HS-5 (cell line): ENCODE data around the gene UNKL.

Experiments
- DNase-seq: peaks from one replicate; pipeline ENCODE4 v3.0.0-alpha.2; 2012; ENCODE audit warnings: low read depth

The UNKL gene

DNA sequence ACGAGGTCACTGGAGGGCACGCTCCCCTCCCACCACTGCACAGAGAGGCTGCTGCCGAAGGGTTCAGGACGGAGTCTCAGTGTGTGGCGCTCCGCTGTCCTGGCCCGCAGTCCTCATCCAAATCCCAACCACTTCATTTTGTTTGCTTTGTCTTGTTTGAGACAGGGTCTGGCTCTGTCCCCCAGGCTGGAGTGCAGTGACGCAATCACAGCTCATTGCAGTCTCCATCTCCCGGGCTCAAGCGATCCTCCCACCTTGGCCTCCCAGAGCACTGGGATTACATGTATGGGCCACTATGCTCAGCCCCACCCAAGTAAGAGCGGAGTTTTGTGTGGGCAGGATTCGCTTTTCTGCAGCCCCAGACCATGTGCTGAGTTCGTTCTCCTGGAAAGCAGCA is 12.7 kb downstream of the UNKL start:
- DNase-seq = no peak

DNA sequence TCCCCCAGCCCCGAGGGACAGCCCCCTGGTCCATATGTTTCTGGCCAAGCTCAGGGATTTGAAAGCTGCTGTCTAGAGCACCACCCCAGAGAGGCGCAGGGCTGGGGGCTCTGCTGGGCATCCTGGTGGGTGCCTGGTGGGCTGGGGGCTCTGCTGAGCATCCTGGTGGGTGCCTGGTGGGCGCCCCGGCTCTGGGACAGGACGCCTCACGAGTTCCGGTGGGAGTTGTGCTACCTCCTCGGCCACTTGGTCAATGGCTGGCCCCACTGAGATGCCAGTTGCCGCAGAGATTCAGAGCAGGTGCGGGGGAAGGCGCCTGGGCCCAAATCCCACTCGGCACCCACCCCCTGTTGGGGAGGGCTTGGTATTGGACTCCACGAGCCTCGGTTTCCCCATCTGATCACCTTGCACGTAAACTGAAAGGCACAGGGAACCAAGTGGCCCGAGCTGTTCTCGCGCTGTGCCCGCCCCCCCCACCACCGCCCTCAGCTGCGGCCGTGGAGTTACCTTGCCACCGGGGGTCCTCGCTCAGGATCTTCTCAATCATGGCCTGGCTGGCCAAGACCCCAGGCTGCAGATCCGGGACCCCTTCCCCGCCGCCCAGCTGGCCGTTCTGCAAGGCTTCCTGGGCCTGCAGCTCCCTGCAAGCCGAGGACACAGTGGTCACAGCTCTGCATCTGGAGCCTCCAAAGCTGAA is 13.3 kb downstream of the UNKL start:
- no peak for DNase-seq

DNA sequence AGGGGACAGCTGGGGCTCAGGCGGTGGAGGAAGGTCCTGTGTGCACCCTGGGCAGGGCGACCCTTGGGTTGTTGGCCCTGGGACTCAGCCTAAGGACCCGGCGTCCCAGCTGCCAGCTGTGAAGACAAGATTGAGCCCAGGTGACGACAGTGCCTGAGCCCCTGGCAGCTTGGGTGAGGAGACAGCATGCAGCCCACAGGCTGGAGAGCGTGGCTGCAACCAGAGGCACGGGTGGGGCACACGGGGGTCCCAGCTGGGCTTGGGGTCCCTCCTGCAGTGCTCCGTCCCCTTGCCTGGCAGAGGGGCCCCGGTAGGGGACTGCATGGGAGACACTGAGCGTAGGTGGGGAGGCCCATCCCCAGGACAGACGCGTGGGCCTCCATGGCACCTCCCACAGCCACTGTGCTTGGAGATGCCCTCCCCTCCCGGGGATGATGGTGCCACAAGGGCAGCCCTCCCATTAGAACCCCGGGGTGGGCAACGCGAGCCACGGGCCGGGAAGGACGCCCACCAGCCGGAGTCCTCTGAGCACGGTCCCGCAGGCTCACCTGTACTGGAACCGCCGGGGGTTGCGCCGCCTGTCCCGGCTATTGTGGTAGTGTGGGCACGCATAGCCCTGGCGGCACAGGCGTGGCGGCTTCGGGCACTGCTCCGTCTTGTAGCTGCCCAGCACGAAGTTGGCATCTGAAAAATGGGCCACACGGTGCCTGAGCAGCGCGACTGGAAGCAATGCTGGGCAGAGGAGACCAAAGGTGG is 15.5 kb downstream of the UNKL start:
- DNase-seq = no peak

DNA sequence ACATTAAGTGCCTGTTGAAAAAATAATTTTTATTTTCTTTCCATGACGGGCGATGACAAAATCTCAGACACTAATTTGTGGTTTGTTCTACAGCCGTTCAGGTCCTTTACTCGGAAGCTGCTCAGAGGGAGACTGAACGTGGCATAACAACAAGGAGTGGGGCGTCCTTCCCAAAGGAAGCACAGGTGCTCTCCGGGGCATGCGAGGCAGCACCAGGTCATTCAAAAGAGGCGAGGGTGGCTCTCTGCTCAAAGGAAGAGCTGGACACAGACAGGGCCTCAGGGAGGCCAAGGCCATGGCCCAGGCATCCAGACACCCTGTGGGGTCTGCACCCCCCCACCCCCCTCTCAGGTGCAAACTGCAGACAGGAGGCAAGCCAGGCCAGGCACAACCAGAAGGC is 16.2 kb downstream of the UNKL start:
- DNase-seq = no peak

DNA sequence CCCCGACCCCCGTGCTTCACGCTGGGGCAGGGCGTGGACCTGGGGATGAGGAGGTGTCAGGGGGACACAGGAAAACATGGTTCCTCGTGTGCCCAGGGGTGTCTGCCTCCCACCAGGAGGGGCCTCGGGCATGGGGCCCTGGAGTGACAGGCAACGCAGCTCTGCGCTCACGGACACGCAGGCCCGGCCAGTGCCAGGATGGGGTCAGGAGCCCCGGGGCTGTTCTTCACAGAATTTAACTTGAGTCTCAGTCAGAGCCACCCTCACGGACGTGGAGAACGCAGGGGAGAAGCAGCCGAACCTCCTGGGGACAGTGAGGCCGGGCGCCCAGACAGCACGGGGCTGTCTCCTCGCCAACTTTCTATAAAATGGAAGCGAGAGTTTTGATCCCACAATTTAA is 16.7 kb downstream of the UNKL start:
- DNase-seq = no peak

DNA sequence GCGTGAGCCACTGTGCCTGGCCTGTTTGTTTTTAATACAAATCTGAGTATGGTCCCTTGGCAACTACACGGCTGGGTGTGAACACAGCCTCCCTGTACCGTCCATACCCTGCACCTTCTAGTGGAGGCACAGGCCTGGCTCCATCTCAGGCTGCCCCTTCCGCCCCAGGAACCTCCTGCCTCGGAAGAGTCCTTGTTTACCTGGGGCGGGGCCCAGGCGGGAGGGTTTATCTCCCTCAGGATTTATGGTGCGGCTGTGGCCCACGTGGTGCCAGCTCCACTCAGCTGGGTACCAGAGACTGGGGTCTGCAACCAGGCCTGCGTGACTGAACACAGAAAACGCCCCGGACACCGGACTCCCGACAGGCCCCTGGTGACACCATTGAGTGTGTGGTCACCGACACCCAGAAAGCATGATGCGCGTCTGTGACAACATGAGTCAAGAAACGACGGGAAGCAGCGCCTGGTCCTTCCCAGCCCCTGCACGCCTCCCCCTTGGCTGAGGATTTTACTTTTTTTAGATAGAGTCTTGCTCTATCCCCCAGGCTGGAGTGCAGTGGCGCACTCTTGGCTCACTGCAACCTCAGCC is 19.0 kb downstream of the UNKL start:
- no peak for DNase-seq

DNA sequence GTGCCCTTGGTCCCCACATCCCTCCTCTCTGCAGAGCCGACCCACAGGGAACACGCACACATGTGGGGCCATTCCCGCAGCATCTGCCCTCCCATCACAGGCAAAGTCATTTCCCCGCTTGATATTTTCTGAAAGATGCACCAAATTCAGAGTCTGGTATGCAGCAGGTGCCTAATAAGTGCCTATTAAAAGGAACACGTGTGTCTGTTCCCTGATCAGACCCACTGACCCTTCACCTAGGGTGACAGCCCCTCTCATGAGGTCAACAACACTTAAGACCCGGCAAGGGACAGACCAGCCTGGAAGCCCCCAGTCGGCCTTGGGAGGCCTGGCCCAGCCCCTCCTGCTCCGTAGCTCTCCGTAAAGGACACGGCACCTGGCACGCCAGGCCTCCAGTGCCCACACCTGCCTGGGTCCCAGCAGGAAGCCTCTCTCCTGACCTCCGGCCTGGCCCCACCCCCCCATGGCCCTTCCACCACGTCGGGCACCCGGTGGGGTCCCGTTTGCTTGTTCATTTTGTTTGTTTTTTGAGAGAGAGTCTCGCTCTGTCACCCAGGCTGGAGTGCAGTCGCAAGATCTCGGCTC is 20.0 kb downstream of the UNKL start:
- DNase-seq = no peak

DNA sequence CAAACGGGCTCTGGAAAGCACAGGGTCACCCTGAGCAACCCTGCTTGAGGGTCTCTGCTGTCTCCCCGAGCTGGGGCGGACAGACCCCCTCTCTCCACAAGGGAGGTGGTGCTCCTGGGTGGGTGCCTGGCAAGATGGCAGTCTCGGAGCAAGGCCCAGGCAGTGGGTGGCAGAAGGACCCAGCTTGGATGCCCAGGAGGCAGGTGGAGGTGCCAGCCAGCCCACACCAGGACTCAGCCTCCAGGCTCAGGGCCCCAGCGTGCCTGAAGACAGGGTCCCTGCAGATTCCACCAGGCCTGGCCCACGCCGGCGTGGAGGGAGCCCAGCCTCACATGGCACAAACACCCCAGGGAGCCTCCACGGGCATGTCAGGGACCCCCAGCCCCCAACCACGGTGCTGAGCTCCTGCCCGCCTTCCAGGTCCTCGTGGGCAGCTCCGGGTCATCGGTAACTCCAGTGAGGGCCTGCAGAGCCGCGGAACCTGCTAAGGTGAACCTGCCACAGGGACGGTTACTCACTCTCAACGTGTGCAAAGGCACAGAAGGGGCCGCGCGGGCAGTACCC is 20.8 kb downstream of the UNKL start:
- DNase-seq = no peak

DNA sequence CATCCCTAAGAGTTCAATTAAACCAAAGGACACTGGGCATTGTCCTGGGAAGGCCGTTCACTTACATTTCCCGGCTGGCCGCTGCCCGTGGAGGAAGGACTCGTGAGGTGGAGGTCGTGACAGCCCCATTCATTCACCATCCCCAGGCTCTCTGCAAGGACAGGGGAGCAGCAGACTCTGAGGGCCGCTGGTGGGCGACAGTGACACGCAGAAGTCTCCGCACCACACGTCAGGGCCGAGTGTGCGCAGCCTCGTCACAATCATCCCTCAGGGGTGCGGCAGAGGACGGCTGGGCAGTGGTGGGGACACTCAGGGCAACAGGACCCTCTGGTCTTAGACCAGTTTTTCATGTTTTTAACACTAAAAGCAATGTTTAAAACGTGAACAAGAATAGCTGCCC is 21.7 kb downstream of the UNKL start:
- DNase-seq = no peak

DNA sequence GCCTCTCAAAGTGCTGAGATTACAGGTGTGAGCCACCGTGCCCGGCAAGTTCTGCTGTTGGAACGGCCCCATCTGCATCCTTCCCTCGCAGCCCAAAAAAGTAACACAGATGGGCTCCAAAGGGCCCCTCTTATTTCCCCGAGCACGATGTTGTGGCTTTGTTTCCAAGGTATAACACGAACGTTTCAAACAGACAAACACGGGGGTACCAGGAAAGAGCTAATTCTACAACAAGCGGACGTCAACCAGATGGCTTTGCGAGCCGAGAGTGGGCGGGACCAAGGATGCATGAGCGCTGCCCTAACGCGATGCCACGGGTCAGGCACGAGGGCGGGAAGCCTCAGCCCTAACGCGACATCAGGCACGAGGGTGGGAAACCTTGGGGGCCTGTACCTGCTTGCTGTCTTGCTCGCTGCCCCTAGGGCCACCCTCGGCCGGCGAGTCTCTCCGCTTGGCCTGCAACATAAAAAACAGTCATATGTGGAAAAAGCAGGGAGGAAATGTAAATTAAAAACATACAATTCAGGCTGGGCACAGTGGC is 24.2 kb downstream of the UNKL start:
- no peak for DNase-seq

DNA sequence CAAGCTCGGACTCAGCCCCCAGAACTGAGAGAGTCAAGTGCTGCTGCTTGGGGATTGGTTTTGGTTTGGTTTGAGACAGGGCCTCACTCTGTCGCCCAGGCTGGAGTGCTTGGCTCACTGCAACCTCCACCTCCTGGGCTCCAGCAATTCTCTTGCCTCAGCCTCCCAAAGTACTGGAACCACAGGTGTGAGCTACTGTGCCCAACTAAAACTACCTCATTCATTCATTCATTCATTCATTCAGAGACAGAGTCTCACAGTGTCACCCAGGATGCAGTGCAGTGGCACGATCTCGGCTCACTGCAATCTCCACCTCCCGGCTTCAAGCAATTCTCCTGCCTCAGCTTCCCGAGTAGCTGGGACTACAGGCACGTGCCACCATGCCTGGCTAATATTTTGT is 24.7 kb downstream of the UNKL start:
- DNase-seq = no peak

DNA sequence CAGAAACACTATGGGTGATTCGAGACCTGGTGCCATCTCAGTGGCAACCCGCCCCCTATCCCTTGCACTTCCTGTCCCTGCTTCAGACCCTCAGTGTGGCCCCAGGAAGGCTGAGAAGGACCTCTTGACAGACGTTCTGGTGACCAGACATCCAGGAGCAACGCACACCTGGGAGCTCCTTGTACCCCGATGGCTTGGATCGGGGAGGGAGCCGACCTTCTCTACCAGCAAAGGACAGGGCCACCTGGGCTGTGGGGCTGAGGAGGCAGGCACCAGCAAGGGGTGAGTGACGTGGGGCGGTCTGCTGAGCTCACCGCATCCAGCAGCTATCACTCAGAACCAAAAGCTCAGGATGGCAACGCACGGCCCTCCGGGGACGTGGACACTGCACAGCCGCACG is 27.2 kb downstream of the UNKL start:
- DNase-seq = no peak

DNA sequence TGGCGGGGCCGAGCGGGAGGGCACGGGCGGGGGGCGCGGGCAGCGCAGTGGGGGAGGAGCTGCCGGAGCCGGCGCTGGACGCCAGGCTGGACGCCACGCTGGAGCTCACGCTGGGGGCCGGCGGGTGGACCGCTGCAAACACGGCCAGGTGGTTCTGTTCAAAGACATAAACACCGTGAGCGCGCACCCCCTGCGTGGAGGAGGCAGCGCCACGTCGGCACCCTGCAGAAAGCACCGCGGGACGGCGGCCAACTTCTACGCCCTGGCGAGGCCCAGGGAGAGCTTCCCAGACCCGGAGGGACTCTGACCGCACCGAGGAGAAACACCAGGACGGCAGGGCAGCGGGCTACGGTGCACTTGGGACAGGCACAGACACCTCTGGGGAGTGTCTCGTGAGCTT is 29.3 kb downstream of the UNKL start:
- no peak for DNase-seq

DNA sequence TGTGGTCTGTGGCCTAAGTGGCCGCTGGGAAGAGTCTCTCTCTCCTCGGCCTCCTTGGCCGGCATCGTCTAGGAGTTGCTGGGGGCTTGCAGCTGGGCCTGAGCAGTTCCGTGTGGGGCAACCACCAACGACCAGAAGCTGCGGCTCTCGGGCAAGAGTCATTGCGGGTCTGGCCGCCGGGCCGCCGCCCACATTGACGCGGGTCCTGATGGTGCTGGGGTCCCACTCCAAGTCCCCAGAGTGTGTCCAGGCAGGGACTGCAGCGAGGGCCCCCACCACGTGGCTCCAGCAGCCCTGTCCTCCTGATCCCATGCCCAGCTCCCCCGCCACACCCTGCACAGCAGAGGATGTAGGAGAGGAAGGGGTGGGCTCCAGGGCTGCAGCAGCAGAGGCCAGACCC is 30.9 kb downstream of the UNKL start:
- no peak for DNase-seq

DNA sequence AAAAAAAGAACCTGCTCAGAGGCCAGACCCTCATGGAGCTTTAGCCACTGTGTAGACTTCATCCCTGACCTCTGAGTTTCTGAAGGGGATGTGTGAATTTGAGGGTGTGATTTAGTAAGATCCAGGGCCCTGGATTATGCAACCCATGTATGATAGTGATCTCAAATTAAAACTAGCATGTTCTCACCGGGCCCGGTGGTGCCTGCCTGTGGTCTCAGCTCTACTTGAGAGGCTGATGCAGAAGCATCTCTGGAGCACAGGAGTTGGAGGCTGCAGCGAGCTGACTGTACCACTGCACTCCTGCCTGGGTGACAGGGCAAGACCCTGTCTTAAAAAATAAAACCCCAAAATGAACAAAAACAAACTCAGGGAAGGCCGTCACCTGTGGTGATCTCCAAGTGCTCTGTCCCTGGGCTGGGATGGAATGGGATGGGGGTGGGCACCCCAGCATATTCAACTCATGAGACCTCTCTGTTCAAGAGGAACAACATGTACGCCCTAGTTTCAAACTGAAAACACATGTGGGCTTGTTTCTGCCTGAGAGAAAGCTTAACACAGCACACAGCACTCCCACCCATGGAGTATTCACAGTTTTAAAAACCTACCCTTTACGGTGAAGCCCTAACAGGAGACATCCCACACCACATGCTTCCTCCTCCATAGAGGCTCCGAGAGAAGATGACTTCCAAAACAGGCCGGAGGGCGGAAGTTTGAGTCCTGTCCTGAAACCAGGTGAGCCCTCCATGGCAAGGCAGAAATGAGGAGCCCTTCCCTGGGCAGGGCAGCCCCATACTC is 32.7 kb downstream of the UNKL start:
- DNase-seq = no peak

DNA sequence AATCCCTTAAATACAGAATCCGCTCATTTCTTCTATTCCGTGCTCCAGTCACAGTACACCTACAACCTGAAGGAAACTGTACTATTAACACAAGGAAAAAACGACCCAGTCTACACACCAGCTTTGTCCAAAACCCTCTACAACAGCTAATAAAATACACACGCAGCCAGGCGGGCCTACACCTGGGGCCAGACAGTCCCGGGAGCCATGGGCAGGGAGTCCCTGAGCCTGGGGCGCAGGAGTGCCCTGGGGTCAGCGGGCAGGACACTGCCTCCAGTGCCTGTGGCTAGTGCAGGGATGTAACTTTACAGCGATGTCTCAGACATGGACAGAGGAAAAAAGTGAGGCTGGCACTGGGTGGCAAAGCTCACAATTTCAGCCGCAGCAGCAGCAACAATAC is 34.3 kb downstream of the UNKL start:
- no peak for DNase-seq

DNA sequence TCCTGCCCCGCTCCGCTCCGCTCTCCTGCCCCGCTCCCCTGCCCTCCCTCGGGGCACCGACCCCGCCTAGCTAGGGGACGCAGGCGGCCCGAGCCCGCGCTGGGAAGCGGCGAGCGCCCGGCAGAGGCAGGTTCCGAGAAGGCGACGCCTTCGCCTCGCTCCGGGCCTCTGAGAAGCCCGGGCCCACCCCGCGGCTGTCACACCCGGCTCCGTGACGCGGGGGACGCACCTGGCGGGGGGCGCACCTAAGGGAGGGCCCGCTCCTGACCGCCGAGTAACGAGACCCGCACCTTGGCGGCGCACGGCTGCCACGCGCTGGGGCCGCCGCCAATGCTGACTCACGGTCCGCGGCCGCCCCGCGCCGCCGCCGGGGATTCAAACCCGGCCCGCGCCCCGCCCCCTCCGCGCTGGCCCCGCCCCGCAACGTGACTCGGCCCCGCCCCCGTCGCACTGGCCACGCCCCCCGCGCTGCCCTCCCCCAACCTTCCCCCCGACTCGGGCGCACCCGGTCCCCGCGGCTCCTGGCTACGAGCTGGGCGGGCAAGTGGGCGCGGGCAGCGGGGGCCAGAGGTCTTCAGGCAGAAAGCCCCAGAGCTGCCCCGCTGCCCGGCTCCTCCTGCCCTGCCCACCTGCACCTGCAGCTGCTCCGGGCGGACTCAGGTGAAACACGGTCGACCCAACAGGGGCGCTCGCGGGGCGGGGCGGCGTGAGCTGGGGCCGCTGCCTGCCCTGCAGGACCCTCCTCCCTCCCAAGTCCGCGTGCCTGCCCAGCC is 35.0 kb downstream of the UNKL start:
- no peak for DNase-seq

DNA sequence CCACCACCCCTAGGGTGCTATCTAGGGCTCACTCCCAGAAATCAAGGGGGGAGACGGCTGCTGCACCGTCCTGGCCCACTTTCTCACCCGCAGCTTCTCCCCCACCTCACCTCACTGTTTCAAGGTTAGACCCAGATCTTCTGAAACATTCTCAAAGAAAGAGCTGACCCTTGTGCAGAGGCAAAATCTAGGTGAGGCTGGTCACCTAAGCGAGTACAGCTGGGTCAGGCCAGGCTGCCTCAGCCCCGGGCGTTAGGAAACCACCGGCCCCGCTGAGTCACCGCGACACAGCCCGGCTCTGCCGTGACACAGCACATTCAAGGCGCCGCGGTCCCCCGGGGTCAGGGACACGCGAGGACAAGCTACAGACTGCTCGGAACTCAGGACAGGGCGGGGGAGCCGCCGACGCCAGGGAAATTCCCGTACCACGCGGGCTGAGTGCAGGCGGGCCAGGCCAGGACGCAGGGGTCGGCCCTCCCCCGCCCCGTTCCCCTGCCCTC is 35.6 kb downstream of the UNKL start:
- peak; percentile 18 for DNase-seq

DNA sequence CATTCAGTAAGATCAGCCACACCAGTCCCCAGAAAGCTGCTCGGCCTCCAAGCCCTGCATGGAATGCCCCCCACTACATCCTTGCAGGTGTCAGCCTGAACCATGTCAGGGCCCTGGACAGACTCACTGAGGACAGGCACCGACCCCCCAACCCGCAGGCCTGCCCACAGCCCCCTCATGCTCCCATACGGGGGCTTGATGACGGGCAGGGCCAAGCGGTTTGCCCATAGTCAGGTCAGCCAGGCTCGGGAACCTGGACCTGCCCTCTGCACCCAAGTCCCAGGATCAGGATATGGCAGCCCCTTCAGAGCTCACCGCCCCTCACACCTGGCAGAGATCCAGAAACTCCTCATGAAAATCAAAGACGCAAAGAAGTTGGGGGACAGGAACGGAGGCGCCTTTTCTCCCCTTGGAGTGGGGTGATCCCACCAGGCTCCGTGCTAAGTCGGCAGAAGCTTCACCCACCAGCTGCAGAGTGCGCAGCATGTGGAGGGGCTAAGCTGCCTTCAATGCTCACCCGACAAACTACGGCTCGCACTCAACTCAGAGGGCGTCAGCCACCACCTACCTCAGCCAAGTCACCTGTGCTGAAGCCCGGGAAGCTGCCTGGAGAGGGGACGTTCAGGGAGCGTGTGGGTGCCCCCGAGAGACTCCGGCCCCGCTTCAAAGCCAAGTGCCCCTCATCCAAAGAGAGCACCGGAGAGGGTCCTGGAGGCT is 36.3 kb downstream of the UNKL start:
- no peak for DNase-seq

DNA sequence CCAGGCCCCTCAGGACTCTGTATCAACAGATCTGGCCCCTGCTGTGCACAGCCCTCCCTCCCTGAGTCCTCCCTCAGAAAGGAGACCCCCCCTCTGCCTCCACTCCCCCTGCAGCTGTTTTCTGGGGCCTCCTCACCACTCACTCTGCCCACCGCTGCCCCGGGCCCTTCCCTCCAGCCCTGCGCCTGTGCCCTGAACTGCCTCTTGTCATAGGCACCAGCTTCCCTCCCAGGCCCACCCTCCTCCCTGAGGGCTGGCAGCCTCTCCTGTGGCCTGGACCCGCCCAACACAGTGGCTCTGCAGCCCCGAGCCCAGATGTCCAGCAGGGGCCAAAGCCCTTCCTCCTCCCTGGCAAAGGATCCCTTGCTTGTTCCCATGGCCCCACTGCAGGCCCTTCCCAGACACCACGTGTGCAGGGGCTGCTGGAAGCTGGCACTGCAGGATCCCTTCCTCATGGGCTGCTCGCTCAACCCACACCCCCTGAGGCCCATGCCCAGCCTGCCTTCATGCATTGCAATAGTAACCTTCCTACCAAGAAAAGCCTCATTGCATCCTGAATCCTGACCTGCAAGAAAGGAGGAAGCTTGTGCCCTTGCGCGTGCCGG is 37.0 kb downstream of the UNKL start:
- DNase-seq = no peak
